Measurements from ENCODE around the gene TCF7L1. TPM values are rescaled to one million over a fixed set of nuclear protein-coding genes. Genes with fewer than 3 reads are reported as not detected.
"Not testable (repeated sequence)": the region's sequence is repeated elsewhere in the genome, so short reads cannot be mapped to it uniquely, and the experiment has no call there.

TCF7L1 gene
- total RNA-seq = 4.2 and 6.2 TPM in 2 replicates

GRCh38 chr2:85132834-85133637, at the start of gene TCF7L1:
Gene TCF7L1, plus strand, starts transcription at chr2:85133392. Its CDS starts 293 bp downstream, at chr2:85133685.
- peak; percentile 75 to 93 for DNase-seq (ENCODE audit: low read depth in 2 of 2)

- DNase-seq (ENCODE audit: low read depth in 2 of 2) = no peak
Observed at GRCh38 chr2:85085563-85085962, 47.6 kb upstream of the TCF7L1 start.

GRCh38 chr2:85087541-85087940, 45.7 kb upstream of the TCF7L1 start:
- no peak for DNase-seq (ENCODE audit: low read depth in 2 of 2)

GRCh38 chr2:85088921-85089320, 44.3 kb upstream of the TCF7L1 start:
- DNase-seq (ENCODE audit: low read depth in 2 of 2) = no peak

GRCh38 chr2:85089585-85089984, 43.6 kb upstream of the TCF7L1 start:
- no peak for DNase-seq (ENCODE audit: low read depth in 2 of 2)

- DNase-seq (ENCODE audit: low read depth in 2 of 2) = no peak
Observed at GRCh38 chr2:85091838-85092237, 41.4 kb upstream of the TCF7L1 start.

- DNase-seq (ENCODE audit: low read depth in 2 of 2) = no peak
Observed at GRCh38 chr2:85095094-85095493, 38.1 kb upstream of the TCF7L1 start.

GRCh38 chr2:85096616-85097015, 36.6 kb upstream of the TCF7L1 start:
- DNase-seq (ENCODE audit: low read depth in 2 of 2) = no peak

GRCh38 chr2:85104228-85104627, 29.0 kb upstream of the TCF7L1 start:
- DNase-seq (ENCODE audit: low read depth in 2 of 2) = no peak

- DNase-seq (ENCODE audit: low read depth in 2 of 2) = no peak
Observed at GRCh38 chr2:85106489-85107180, 26.6 kb upstream of the TCF7L1 start.

GRCh38 chr2:85110991-85111560, 22.1 kb upstream of the TCF7L1 start:
- DNase-seq (ENCODE audit: low read depth in 2 of 2) = no peak

GRCh38 chr2:85111819-85112281, 21.3 kb upstream of the TCF7L1 start:
- DNase-seq (ENCODE audit: low read depth in 2 of 2) = no peak

GRCh38 chr2:85112906-85113625, 20.1 kb upstream of the TCF7L1 start:
- no peak for DNase-seq (ENCODE audit: low read depth in 2 of 2)

GRCh38 chr2:85114586-85115330, 18.4 kb upstream of the TCF7L1 start:
- no peak for DNase-seq (ENCODE audit: low read depth in 2 of 2)

- no peak for DNase-seq (ENCODE audit: low read depth in 2 of 2)
Observed at GRCh38 chr2:85116207-85116606, 17.0 kb upstream of the TCF7L1 start.

GRCh38 chr2:85119900-85120299, 13.3 kb upstream of the TCF7L1 start:
- DNase-seq (ENCODE audit: low read depth in 2 of 2) = no peak

GRCh38 chr2:85120363-85120762, 12.8 kb upstream of the TCF7L1 start:
- DNase-seq (ENCODE audit: low read depth in 2 of 2) = no peak

- DNase-seq (ENCODE audit: low read depth in 2 of 2) = not testable (repeated sequence)
Observed at GRCh38 chr2:85126462-85126861, 6.7 kb upstream of the TCF7L1 start.

GRCh38 chr2:85129861-85130260, 3.3 kb upstream of the TCF7L1 start:
- DNase-seq (ENCODE audit: low read depth in 2 of 2) = no peak

GRCh38 chr2:85130407-85130806, 2.8 kb upstream of the TCF7L1 start:
- no peak for DNase-seq (ENCODE audit: low read depth in 2 of 2)

GRCh38 chr2:85131116-85131515, 2.1 kb upstream of the TCF7L1 start:
- DNase-seq (ENCODE audit: low read depth in 2 of 2) = peak; percentile 51 to 53

Measured in dermis microvascular lymphatic vessel endothelial cell (primary cell).